Globus pallidus (tissue), 1 donor: Measurements from ENCODE around the gene ACSF3.
A peak's percentile ranks its signal among the peaks of the same experiment; 100 is the strongest.

Experiments
- DNase-seq: peaks from one replicate; pipeline ENCODE4 v3.0.0-alpha.2; 2015; ENCODE audit warnings: low spot score

Gene ACSF3

DNA sequence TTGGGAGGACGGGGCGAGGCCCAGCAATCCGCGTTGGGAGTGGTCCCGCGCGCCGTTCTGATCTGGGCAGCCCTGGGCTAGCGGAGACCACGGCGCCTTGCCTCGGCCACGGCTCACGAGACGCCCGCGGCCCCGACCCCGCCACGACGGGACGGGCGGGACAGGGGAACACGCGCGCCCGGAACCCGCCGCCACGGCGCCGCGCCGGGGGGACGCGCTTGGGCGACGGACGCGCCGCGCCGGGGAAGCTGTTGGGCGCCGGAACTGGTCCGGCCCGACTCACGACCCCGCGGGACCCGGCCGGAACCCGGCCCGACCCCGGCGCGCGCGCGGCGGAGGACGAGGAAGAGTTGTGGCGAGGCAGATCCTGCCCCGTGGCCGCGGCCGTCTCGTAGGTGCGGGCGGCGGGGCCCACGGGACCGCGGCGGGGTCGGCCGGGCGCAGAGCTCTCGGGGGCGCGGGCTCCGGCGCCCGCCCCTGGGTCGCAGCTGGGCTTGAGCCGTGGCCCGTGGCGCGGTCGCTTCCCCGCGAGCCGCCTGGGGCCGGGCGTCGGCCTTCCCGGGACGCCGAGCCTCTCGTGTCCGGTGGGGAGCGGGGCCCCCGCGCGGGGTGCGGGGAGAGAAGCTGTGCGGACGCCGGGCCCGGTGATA lies at the start of gene ACSF3:
ACSF3 (plus strand) TSS at position 251 of the 650 bp plus-strand sequence. CDS start 6,830 bp downstream, outside the sequence.
- peak; percentile 27 for DNase-seq

GRCh38 chr16:89044418-89045180 lies 49.1 kb upstream of the ACSF3 start:
- no peak for DNase-seq

DNA sequence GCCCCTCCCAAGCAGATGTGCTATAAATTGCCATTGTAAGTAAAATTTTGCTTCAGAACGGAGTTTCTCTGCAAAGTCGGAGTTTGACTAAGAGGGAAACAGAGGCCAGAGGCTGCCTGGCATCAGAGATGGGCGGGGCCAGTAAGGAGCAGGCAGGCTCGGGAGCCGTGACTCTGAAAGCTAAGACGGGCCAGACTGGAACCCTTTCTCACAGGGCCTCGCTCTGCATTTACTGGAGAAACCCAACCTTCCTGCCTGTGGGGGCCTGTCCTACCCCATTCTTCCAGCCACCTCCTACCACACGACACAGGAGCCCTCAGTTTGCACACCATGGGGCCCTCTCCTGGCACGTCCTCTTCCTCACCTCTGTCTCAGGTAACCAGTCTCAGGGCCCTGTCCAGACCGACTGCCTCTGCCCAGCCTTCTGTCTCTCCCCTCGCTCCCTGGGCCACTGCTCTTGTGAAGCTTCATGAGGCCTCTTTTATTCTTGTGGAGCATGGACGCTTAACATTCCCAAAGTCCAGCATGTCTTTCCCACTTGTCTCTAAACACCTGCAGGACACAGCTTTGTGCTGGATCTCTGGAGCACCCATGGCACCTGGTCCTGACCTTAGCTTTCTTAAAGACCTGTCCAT lies 48.4 kb upstream of the ACSF3 start:
- no peak for DNase-seq

- DNase-seq, result no peak
Observed at GRCh38 chr16:89045881-89046280, 47.8 kb upstream of the ACSF3 start.

DNA sequence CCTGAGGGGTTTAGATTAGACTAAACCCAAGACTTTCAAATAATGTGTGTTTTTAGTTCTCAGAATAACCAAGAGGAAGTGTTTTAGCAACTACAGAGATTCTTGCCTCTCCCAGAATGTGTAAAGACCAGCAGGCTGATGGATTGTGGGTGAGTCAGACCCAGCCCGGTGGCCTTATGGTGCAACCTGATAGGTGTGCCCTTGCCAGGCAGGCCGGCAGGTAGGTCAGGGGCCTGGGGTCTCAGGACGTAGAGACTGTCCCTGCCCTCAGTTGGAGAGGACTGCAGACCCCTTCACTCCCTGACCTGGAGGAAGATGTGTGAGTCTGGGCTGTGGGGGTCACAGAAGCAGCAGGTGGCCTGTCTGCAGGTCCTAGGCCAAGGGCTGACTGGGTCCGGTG lies 47.2 kb upstream of the ACSF3 start:
- DNase-seq, result no peak

- DNase-seq, result no peak
Observed at GRCh38 chr16:89047331-89048089, 46.1 kb upstream of the ACSF3 start.

GRCh38 chr16:89048090-89048725 lies 45.4 kb upstream of the ACSF3 start:
- no peak for DNase-seq

DNA sequence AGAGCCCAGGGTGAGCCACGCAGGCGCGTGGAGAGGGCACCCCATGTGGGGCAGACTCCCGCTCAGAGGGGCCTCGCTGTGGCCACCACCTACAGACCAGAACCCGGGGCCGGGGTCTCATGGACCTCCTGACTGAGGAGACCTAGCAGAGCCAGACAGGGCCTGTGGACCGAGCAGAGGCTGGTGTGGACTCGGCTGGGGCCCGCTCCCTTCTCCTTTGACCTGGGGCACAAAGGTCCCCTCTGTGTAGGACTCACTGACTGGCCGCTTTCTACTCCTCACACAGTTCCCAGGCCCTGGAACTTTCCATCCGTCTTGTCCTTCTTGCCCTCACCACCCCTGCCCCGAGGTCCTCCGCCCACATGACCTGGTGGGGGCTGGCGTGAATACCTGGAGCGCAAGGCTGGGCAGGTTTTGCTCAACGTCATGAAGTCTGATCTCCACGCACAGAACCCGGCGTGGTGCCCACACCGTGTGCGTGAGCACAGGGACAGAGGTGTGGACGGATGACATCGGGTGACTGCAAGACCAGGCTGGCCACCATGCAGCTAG lies 44.7 kb upstream of the ACSF3 start:
- no peak for DNase-seq

DNA sequence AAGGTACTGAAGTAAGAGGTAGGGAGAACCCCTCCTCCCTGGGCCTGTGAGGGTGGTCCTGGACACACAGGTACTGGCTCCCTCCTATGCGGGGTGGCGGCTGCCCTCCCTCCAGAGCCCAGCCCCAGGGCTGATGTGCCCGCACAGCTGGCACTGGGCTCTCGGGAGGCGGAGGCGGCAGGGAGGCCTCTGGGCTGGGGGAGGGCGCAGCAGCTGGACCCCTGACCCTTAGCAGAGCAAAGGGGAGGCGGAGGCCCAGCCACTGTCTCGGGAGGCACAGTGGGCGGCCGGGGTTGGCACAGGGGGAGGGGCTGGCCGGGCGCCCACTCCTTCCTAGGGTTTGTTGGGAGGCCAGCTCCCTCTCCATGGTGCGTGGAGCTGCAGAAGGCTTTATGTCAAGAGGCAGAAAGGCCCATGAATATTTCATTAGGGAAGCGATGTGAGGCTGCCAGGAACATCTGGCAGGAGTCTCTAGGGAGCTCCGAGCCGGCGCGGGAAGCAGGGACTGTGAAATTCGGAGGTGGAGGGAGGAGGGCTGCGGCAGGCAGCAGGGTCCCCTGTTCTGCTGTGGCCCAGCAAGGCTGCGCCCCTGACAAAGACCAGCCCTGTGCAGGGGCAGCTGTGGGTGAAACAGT lies 44.1 kb upstream of the ACSF3 start:
- no peak for DNase-seq

DNA sequence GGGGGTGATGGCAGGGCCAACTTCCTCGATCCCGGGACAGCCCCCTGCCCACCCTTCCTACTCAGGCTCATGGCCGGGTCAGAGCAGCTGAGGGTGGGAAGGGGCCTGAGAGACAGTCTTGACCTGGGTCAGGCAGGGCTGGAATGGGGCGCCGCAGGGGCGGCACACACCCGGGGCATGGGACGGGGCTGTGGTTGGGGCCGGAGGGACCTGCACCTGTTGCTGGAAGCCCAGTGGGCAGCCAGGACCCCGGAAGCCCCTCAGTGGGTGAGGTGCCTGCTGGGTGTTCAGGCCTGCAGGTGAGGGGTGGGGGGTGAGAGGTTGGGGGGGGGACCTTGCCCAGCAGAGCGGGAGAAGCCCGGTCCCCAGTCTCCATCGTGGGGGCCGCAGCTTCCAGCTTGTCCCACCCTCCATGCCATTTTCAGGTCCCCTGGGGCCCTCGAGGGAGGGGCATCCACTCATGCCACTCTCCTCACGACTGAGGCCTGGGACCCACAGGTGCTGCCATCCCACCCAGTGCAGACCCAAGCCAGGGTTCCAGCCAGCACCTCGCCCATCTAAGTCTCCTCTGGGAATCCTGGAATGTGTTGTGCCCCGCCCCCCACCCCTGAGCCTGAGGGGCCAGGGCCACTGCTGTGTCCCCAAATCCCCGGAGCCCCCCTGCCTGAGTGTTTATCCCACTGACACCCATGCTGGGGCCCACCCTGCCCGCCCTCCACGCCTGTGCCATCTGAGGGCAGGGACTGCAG lies 43.4 kb upstream of the ACSF3 start:
- no peak for DNase-seq

DNA sequence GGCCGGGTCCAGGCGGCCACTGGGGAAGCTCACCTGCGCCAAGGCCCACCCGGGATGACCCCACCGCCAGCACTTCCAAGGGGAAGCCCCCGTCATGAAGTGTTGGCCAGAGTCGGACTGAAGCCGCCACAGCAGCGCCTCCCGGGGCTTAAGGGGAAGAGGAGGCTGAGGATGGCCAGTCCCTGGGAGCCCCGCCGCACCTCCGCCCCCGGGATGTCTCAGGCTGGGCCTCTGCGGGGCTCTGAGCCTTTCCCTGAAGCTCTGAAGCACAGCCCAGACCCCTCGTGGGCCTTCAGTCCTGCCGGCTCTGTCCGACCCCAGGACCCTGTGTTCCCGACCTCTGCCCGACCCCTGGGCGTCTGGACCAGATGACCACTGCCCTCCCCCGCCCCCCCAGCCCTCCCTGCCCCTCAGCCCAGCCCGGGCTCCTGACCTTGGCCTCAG lies 42.8 kb upstream of the ACSF3 start:
- DNase-seq, result no peak

- DNase-seq, result no peak
Observed at GRCh38 chr16:89051521-89052166, 42.0 kb upstream of the ACSF3 start.

- DNase-seq, result no peak
Observed at GRCh38 chr16:89052191-89052889, 41.3 kb upstream of the ACSF3 start.

- DNase-seq, result peak; percentile 22
Observed at GRCh38 chr16:89052890-89053724, 40.5 kb upstream of the ACSF3 start.

GRCh38 chr16:89053725-89054029 lies 40.0 kb upstream of the ACSF3 start:
- no peak for DNase-seq

- no peak for DNase-seq
Observed at GRCh38 chr16:89054261-89054661, 39.4 kb upstream of the ACSF3 start.

GRCh38 chr16:89054714-89055113 lies 38.9 kb upstream of the ACSF3 start:
- no peak for DNase-seq

DNA sequence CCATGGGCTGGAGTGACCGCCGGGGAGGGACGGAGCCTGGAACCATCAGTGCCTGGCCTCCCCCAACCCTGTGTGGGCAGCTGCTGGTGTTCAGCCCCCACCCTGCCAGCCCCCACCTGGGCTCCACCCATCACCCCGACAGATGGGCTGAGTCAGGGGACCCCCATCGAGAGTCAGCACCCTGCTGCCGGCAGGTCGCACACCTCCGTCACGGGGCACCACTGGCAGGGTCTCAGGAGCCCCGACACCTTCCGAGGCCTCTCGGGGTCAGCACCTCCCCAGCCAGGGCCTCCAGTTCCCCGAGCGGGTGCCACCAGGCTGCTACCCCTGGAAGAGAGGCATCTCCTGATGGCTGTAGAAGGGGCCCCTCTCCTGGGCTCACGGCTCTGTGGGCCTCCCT lies 38.3 kb upstream of the ACSF3 start:
- DNase-seq, result no peak
